IMR-90 (cell line): Measurements from ENCODE around the gene TRAF3. TPM values are rescaled to one million over a fixed set of nuclear protein-coding genes. Genes with fewer than 3 reads are reported as not detected.

Experiments
- ATAC-seq: fragments of 200-7000 bp; cut with Tn5 transposase; 2 replicates; pipeline ENCODE4 v1.9.1; 2020; ENCODE audit warnings: low read depth, mild to moderate bottlenecking, moderate library complexity
- BruUV-seq: library from RNA; stranded (reverse); fragments of 400-500 nt; replicated peaks from 2 replicates; lab custom pipeline; 2021; lab: Mats Ljungman, UMichigan
- CTCF ChIA-PET: fragments of 300-600 bp; formaldehyde crosslinking; extraction: SDS; loops from one replicate; lab custom pipeline; 2021; ENCODE audit warnings: antibody characterized with exemption; lab: Yijun Ruan, JAX
- POLR2A ChIA-PET: fragments of 300-600 bp; sonication (Branson Sonifier 250); formaldehyde crosslinking; loops from one replicate; lab custom pipeline; 2022; ENCODE audit warnings: antibody characterized with exemption; ENCODE audit not compliant: unreplicated experiment; lab: Charles Lee
- DNase-seq: peaks from one replicate; pipeline ENCODE4 v3.0.0; 2013
- H2AFZ ChIP-seq: replicated peaks from 2 replicates; pipeline ENCODE3; 2013; ENCODE audit warnings: low read length, mild to moderate bottlenecking; ENCODE audit not compliant: poor library complexity
- H2AK5ac ChIP-seq: 2 replicates; pipeline ENCODE4 v1.6.1; 2013; ENCODE audit warnings: low read depth, low read length, inconsistent platforms
- H2AK9ac ChIP-seq: replicated peaks from 2 replicates; pipeline ENCODE3; 2013; ENCODE audit warnings: mild to moderate bottlenecking, low read depth, low read length, moderate library complexity; ENCODE audit not compliant: poor library complexity
- H2BK120ac ChIP-seq: 2 replicates; pipeline ENCODE4 v1.6.1; 2013; ENCODE audit warnings: low read depth, low read length, inconsistent platforms
- H2BK15ac ChIP-seq: 3 replicates; pipeline ENCODE4 v1.6.1; 2013; ENCODE audit warnings: low read depth, low read length, inconsistent platforms
- H2BK20ac ChIP-seq: 2 replicates; pipeline ENCODE4 v1.6.1; 2013; ENCODE audit warnings: low read depth, mild to moderate bottlenecking, inconsistent platforms, low read length, moderate library complexity
- H2BK5ac ChIP-seq: 2 replicates; pipeline ENCODE4 v1.6.1; 2013; ENCODE audit warnings: mild to moderate bottlenecking, low read depth, low read length, inconsistent platforms; ENCODE audit not compliant: poor library complexity, severe bottlenecking
- H3K14ac ChIP-seq: replicated peaks from 2 replicates; pipeline ENCODE4 v1.6.1; 2013; ENCODE audit warnings: low read depth, low read length, inconsistent platforms
- H3K18ac ChIP-seq: 2 replicates; pipeline ENCODE4 v1.6.1; 2013; ENCODE audit warnings: low read depth, low read length, control low read depth
- H3K23ac ChIP-seq: 2 replicates; pipeline ENCODE4 v1.6.1; 2013; ENCODE audit warnings: low read depth, low read length, inconsistent platforms
- H3K27ac ChIP-seq: 2 replicates; pipeline ENCODE4 v1.5.1; 2013; ENCODE audit warnings: mild to moderate bottlenecking, control low read depth, low read length; ENCODE audit not compliant: insufficient read depth
- H3K27me3 ChIP-seq: 2 replicates; pipeline ENCODE4 v1.6.1; 2013; ENCODE audit warnings: low read length; ENCODE audit not compliant: control insufficient read depth, insufficient read depth
- H3K36me3 ChIP-seq: 2 replicates; pipeline ENCODE4 v1.6.1; 2013; ENCODE audit warnings: low read length, mixed read lengths; ENCODE audit not compliant: control insufficient read depth, insufficient read depth
- H3K4ac ChIP-seq: 2 replicates; pipeline ENCODE4 v1.6.1; 2013; ENCODE audit warnings: low read depth, low read length, inconsistent platforms
- H3K4me1 ChIP-seq: 2 replicates; pipeline ENCODE4 v1.6.1; 2013; ENCODE audit warnings: low read length, mixed read lengths; ENCODE audit not compliant: control insufficient read depth, insufficient read depth
- H3K4me2 ChIP-seq: 2 replicates; pipeline ENCODE4 v1.6.1; 2013; ENCODE audit warnings: low read depth, mild to moderate bottlenecking, control low read depth, low read length, moderate library complexity
- H3K4me3 ChIP-seq: 2 replicates; pipeline ENCODE4 v1.5.1; 2013; ENCODE audit warnings: low read depth, mild to moderate bottlenecking, control low read depth, low read length, moderate library complexity; ENCODE audit not compliant: insufficient read depth
- H3K56ac ChIP-seq: 2 replicates; pipeline ENCODE4 v1.6.1; 2013; ENCODE audit warnings: low read length, inconsistent platforms; ENCODE audit not compliant: insufficient read depth; ENCODE audit errors: extremely low read depth
- H3K79me1 ChIP-seq, 2 experiments: 2 replicates each; pipeline ENCODE4 v1.6.1; 2013; ENCODE audit warnings: low read length in 2 of 2, inconsistent platforms in 1 of 2, low read depth in 1 of 2
- H3K9ac ChIP-seq: 2 replicates; pipeline ENCODE4 v1.6.1; 2013; ENCODE audit warnings: low read depth, low read length, control low read depth
- H3K9me1 ChIP-seq: 2 replicates; pipeline ENCODE4 v1.6.1; 2013; ENCODE audit warnings: low read length, inconsistent platforms; ENCODE audit not compliant: insufficient read depth
- H3K9me3 ChIP-seq: 2 replicates; pipeline ENCODE4 v1.6.1; 2013; ENCODE audit warnings: low read length; ENCODE audit not compliant: control insufficient read depth, insufficient read depth
- H4K20me1 ChIP-seq: 2 replicates; pipeline ENCODE4 v1.6.1; 2013; ENCODE audit warnings: low read length, inconsistent platforms; ENCODE audit not compliant: insufficient read depth
- H4K5ac ChIP-seq: 2 replicates; pipeline ENCODE4 v1.6.1; 2013; ENCODE audit warnings: mild to moderate bottlenecking, low read depth, low read length, control low read depth
- H4K8ac ChIP-seq, 2 experiments: 2 replicates each; pipeline ENCODE4 v1.6.1; 2013; ENCODE audit warnings: low read depth in 2 of 2, low read length in 2 of 2, control low read depth in 1 of 2, inconsistent platforms in 1 of 2
- H4K91ac ChIP-seq: 2 replicates; pipeline ENCODE4 v1.6.1; 2013; ENCODE audit warnings: low read depth, low read length, inconsistent platforms; ENCODE audit not compliant: insufficient read depth
- CEBPB ChIP-seq: IDR thresholded peaks from 2 replicates; pipeline ENCODE4 v1.6.1; 2012; ENCODE audit warnings: low read depth, low read length, improper control_type of control experiment
- MAFK ChIP-seq: IDR thresholded peaks from 2 replicates; pipeline ENCODE4 v1.6.1; 2012; ENCODE audit warnings: low read depth, low read length, improper control_type of control experiment
- MAZ ChIP-seq: IDR thresholded peaks from 2 replicates; pipeline ENCODE4 v1.6.1; 2012; ENCODE audit warnings: low read depth, mild to moderate bottlenecking, low read length, improper control_type of control experiment, moderate library complexity, borderline replicate concordance
- MXI1 ChIP-seq: IDR thresholded peaks from 2 replicates; pipeline ENCODE4 v1.6.1; 2012; ENCODE audit warnings: low read depth, mild to moderate bottlenecking, low read length, moderate library complexity, borderline replicate concordance
- NFE2L2 ChIP-seq: fragments of 150-350 bp; IDR thresholded peaks from 2 replicates; pipeline ENCODE4 v1.6.1; 2016; ENCODE audit warnings: low read depth, mild to moderate bottlenecking, low read length
- POLR2A ChIP-seq: IDR thresholded peaks from 2 replicates; pipeline ENCODE4 v1.6.1; 2012; ENCODE audit warnings: mild to moderate bottlenecking, low read depth, low read length
- RAD21 ChIP-seq: IDR thresholded peaks from 2 replicates; pipeline ENCODE4 v1.6.1; 2012; ENCODE audit warnings: low read length, improper control_type of control experiment
- RCOR1 ChIP-seq: IDR thresholded peaks from 2 replicates; pipeline ENCODE4 v1.6.1; 2012; ENCODE audit warnings: mild to moderate bottlenecking, low read length, improper control_type of control experiment; ENCODE audit not compliant: insufficient replicate concordance
- SMC3 ChIP-seq: fragments of 150-350 bp; IDR thresholded peaks from 2 replicates; pipeline ENCODE4 v1.6.1; 2016; ENCODE audit warnings: low read depth, mild to moderate bottlenecking, antibody characterized with exemption, low read length, moderate library complexity
- WGBS, 2 experiments: methylation state at CpG; one replicate each; pipeline versions ENCODE4 v1.1.5 to v1.1.7; 2013; ENCODE audit warnings: missing lambda C conversion rate in 2 of 2; ENCODE audit not compliant: insufficient read length in 1 of 2; ENCODE audit errors: extremely low coverage in 2 of 2; 5-methylcytosine and 5-hydroxymethylcytosine counted together
- dilution Hi-C: fragments of 300-500 bp; cut with HindIII; formaldehyde crosslinking; loops from one replicate; pipeline ENCODE4 v1.14.3; 2018; ENCODE audit warnings: low sequenced_read_pairs; ENCODE audit not compliant: unreplicated experiment
- in situ Hi-C: fragments of 300-500 bp; cut with MboI; formaldehyde crosslinking; loops from 3 replicates; pipeline ENCODE4 v1.14.3; 2019; ENCODE audit warnings: low sequenced_read_pairs, inconsistent platforms, mixed read lengths
- intact Hi-C: fragments of 100-400 bp; cut with micrococcal nuclease; formaldehyde crosslinking; loops from 2 replicates; pipeline ENCODE4 v1.10.0; 2022
- polyA plus RNA-seq, 3 experiments: library from polyadenylated mRNA; depleted of rRNA; stranded (reverse); fragments of >200 nt; gene quantifications; 2 replicates each; pipeline ENCODE4 v1.2.3, GENCODE V29; 2012; ENCODE audit warnings: low replicate concordance in 1 of 3
- total RNA-seq: library from RNA; depleted of rRNA; stranded (reverse); fragments of >200 nt; gene quantifications from 2 replicates; pipeline ENCODE4 v1.2.3, GENCODE V29; 2012
- TF ChIP-seq, protein P1 (sequence below): fragments of 150-350 bp; IDR thresholded peaks from 2 replicates; pipeline ENCODE4 v1.6.1; 2017; ENCODE audit warnings: mild to moderate bottlenecking, antibody characterized with exemption, low read length, low read depth
- TF ChIP-seq, protein P2 (sequence below): fragments of 150-350 bp; IDR thresholded peaks from 2 replicates; pipeline ENCODE4 v1.6.1; 2016; ENCODE audit warnings: low read depth, mild to moderate bottlenecking, low read length, moderate library complexity, borderline replicate concordance

TRAF3 gene
- total and polyA plus RNA-seq, 2 of the 4 experiments (the other 2 are of a cell fraction): 21.2 to 25.3 TPM

- Histone ChIP-seq H2BK120ac (no peak overlapping the region), H3K9me1 (peaks cover 14% of the 10 kb centered on the region), H2AK5ac (no peak overlapping the region), H4K91ac (no peak overlapping the region), H3K27ac (no peak overlapping the region), H2AK9ac (no peak overlapping the region), H2BK5ac (no peak overlapping the region), H3K4me2 (no peak overlapping the region), H3K14ac (no peak overlapping the region), H2BK15ac (no peak overlapping the region), H2BK20ac (no peak overlapping the region), H4K5ac (no peak overlapping the region), H3K36me3 (peaks cover 11% of the 10 kb centered on the region; the same call in 1 of the 2 replicates), H4K20me1 (no peaks in the 10 kb centered on the region; the same call in none of the 2 replicates), H3K56ac (no peak overlapping the region), H3K9ac (no peak overlapping the region), H3K4ac (no peak overlapping the region), H3K79me1 (no peaks in the 10 kb centered on the region), H3K23ac (no peak overlapping the region), H3K27me3 (no peaks in the 10 kb centered on the region), H3K9me3 (no peaks in the 10 kb centered on the region), H3K18ac (no peak overlapping the region), H3K4me1 (no peaks in the 10 kb centered on the region), H2AFZ (no peak overlapping the region), H3K4me3 (no peak overlapping the region), H4K8ac (no peak overlapping the region)
- intact Hi-C loops: no loop called here
- ATAC-seq: no peak
- WGBS, 2 experiments: 70% methylated on average over 11 of the region's 12 CpGs; no CpG with 5 or more reads in 1 of the 2 experiments
- DNase-seq: no peak
- dilution Hi-C loops: no loop called here
- no TSS peak for BruUV-seq
- TF ChIP-seq CEBPB (no peak), NFE2L2 (no peak), MAZ (no peak), SMC3 (no peak), RAD21 (no peak), POLR2A (no peak), MXI1 (no peak), MAFK (no peak), RCOR1 (no peak)
- TF ChIP-seq, protein P1, sequence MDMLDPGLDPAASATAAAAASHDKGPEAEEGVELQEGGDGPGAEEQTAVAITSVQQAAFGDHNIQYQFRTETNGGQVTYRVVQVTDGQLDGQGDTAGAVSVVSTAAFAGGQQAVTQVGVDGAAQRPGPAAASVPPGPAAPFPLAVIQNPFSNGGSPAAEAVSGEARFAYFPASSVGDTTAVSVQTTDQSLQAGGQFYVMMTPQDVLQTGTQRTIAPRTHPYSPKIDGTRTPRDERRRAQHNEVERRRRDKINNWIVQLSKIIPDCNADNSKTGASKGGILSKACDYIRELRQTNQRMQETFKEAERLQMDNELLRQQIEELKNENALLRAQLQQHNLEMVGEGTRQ: no peak
- TF ChIP-seq, protein P2, sequence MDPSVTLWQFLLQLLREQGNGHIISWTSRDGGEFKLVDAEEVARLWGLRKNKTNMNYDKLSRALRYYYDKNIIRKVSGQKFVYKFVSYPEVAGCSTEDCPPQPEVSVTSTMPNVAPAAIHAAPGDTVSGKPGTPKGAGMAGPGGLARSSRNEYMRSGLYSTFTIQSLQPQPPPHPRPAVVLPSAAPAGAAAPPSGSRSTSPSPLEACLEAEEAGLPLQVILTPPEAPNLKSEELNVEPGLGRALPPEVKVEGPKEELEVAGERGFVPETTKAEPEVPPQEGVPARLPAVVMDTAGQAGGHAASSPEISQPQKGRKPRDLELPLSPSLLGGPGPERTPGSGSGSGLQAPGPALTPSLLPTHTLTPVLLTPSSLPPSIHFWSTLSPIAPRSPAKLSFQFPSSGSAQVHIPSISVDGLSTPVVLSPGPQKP: no peak
- ChIA-PET POLR2A (interaction anchor here (0.6 kb wide), 1 partner anchor 13 kb away, joined by 3 read pairs; no protein-coding TSS in a partner anchor), CTCF (no interaction called here)
- in situ Hi-C loops: no loop called here
These were observed 42.8 kb upstream of the TRAF3 start for GRCh38 chr14:102734436-102734835.
